Liver (tissue), 9 donors: ENCODE data around the gene KAZN. TPM values are rescaled to one million over a fixed set of nuclear protein-coding genes. Genes with fewer than 3 reads are reported as not detected.

Experiments
- DNase-seq: peaks from one replicate; pipeline ENCODE4 v3.0.0-alpha.2; 2017; ENCODE audit warnings: low spot score
- H3K27ac ChIP-seq, 2 donors: one replicate each; pipeline ENCODE4 v1.7.0; 2013; ENCODE audit warnings: inconsistent platforms in 2 of 2, low read length in 2 of 2, control low read depth in 1 of 2, low read depth in 1 of 2, mild to moderate bottlenecking in 1 of 2
- H3K27me3 ChIP-seq, 4 donors: one replicate each; pipeline versions ENCODE4 v1.6.1 to v1.7.0; 2013; ENCODE audit warnings: low read length in 3 of 4, inconsistent platforms in 1 of 4, mild to moderate bottlenecking in 1 of 4, moderate library complexity in 1 of 4; ENCODE audit not compliant: control insufficient read depth in 4 of 4, insufficient read depth in 4 of 4
- H3K36me3 ChIP-seq, 4 donors: one replicate each; pipeline versions ENCODE4 v1.6.1 to v1.7.0; 2013; ENCODE audit warnings: low read length in 3 of 4, mild to moderate bottlenecking in 3 of 4, low read depth in 1 of 4, moderate library complexity in 1 of 4; ENCODE audit not compliant: control insufficient read depth in 4 of 4, insufficient read depth in 3 of 4
- H3K4me1 ChIP-seq, 4 donors: one replicate each; pipeline versions ENCODE4 v1.6.1 to v1.7.0; 2013; ENCODE audit warnings: low read length in 3 of 4, mild to moderate bottlenecking in 3 of 4, moderate library complexity in 1 of 4; ENCODE audit not compliant: control insufficient read depth in 4 of 4, insufficient read depth in 4 of 4
- H3K4me3 ChIP-seq, 3 donors: one replicate each; pipeline versions ENCODE4 v1.6.1 to v1.7.0; 2013; ENCODE audit warnings: low read length in 3 of 3, control low read depth in 1 of 3, low read depth in 1 of 3, mild to moderate bottlenecking in 1 of 3
- H3K9ac ChIP-seq, 2 donors: one replicate each; pipeline ENCODE4 v1.7.0; 2013; ENCODE audit warnings: low read length in 2 of 2, mild to moderate bottlenecking in 2 of 2, moderate library complexity in 2 of 2, control low read depth in 1 of 2, low read depth in 1 of 2
- H3K9me3 ChIP-seq, 4 donors: one replicate each; pipeline versions ENCODE4 v1.6.1 to v1.7.0; 2013; ENCODE audit warnings: low read length in 3 of 4; ENCODE audit not compliant: control insufficient read depth in 4 of 4
- EGR1 ChIP-seq, 2 donors: IDR thresholded peaks; 2 replicates each; pipeline ENCODE4 v1.6.1; 2016 to 2018; ENCODE audit warnings: antibody characterized with exemption in 2 of 2, low read depth in 2 of 2
- FOXA1 ChIP-seq: IDR thresholded peaks from 2 replicates; pipeline ENCODE4 v1.6.1; 2016; ENCODE audit warnings: antibody characterized with exemption
- HNF4G ChIP-seq: IDR thresholded peaks from 2 replicates; pipeline ENCODE4 v1.6.1; 2016; ENCODE audit warnings: antibody characterized with exemption
- NR2F2 ChIP-seq: IDR thresholded peaks from 2 replicates; pipeline ENCODE4 v1.6.1; 2016; ENCODE audit warnings: antibody characterized with exemption
- RAD21 ChIP-seq, 2 donors: IDR thresholded peaks; 2 replicates each; pipeline ENCODE4 v1.6.1; 2016; ENCODE audit warnings: antibody characterized with exemption in 2 of 2, mild to moderate bottlenecking in 2 of 2
- RXRA ChIP-seq, 2 donors: IDR thresholded peaks; 2 replicates each; pipeline ENCODE4 v1.6.1; 2017 to 2018; ENCODE audit warnings: antibody characterized with exemption in 2 of 2, mild to moderate bottlenecking in 1 of 2
- SP1 ChIP-seq: IDR thresholded peaks from 2 replicates; pipeline ENCODE4 v1.6.1; 2018; ENCODE audit warnings: antibody characterized with exemption, mild to moderate bottlenecking
- TAF1 ChIP-seq: conservative IDR thresholded peaks from 2 replicates; pipeline ENCODE4 v1.6.1; 2016; ENCODE audit warnings: antibody characterized with exemption, mild to moderate bottlenecking
- YY1 ChIP-seq: IDR thresholded peaks from 2 replicates; pipeline ENCODE4 v1.6.1; 2016; ENCODE audit warnings: antibody characterized with exemption, mild to moderate bottlenecking
- WGBS: extraction: QIAGEN DNeasy Blood & Tissue Kit; methylation state at CpG from one replicate; pipeline ENCODE4 v1.1.7; 2013; 5-methylcytosine and 5-hydroxymethylcytosine counted together
- polyA plus RNA-seq, 2 donors: library from polyadenylated mRNA; stranded (reverse) in 1 of 2; unstranded in 1 of 2; fragments of 200-250 nt in 1 of 2; fragments of >200 nt in 1 of 2; fragmentation: Nextera tagmentation in 1 of 2; extraction: Ambion mirVana in 1 of 2; gene quantifications; one replicate each; pipeline versions ENCODE4 v1.2.1 to v1.2.3, GENCODE V29; 2013 to 2015
- total RNA-seq, 2 donors: library from RNA; depleted of rRNA; stranded (reverse); fragments of >200 nt; gene quantifications; one replicate each; pipeline ENCODE4 v1.2.3, GENCODE V29; 2014
- TF ChIP-seq, protein P1 (sequence below): IDR thresholded peaks from 2 replicates; pipeline ENCODE4 v1.6.1; 2016; ENCODE audit warnings: antibody characterized with exemption
- TF ChIP-seq, protein P2 (sequence below): fragments of 150-350 bp; IDR thresholded peaks from 2 replicates; pipeline ENCODE4 v1.5.1; 2017; ENCODE audit warnings: improper control_type of control experiment, low read depth, low read length; ENCODE audit not compliant: missing input control
- TF ChIP-seq, protein P3 (sequence below): IDR thresholded peaks from 2 replicates; pipeline ENCODE4 v1.6.1; 2016; ENCODE audit warnings: antibody characterized with exemption, mild to moderate bottlenecking
- donor health status: healthy.
- donor health status: healthy.
- donor health status: healthy.
- donor health status: healthy.
- donor health status: healthy.

KAZN gene
- total and polyA plus RNA-seq, 4 donors = 1.9 to 6.9 (median 2.4) TPM

DNA sequence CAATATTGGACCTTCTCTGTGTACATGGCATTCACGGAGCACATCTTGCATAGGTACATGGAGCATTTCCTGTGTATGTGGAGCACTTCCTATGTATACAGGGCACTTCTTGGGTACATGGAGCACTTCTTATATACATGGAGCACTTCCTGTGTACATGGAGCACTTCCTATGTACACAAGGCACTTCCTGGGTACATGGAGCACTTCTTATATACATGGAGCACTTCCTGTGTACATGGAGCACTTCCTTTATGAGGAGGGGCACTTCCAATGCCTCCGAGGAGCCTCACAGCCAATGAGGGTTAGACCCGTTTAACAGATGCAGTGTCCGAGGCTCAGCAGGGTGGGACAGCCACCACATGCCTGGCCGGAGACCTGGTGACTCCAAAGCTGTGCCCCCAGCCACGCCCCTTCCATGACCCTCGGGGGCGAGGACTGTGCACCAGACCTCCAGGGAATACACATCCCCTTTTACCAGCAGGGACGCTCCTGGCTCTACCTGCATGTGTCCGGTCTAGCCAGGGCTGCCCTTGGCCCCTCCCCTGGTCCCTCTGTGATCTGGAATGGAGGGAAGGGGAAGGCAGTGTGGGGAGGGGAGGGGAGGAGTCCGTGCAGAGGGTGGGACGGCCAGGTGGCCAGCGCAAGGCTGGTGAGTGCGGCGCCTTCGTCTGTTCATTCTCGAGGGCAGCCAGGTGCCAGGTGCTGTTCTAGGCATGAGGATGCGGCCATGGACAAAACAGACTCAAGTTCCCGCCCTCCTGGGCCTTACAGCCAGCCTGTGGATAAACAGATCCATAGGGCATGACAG lies 360.0 kb downstream of the KAZN start:
- TF ChIP-seq RAD21 (IDR thresholded peaks at IDR 0.05) = no peak
- no peak for TF ChIP-seq SP1
- TF ChIP-seq, protein P1, sequence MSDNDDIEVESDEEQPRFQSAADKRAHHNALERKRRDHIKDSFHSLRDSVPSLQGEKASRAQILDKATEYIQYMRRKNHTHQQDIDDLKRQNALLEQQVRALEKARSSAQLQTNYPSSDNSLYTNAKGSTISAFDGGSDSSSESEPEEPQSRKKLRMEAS = no peak
- TF ChIP-seq FOXA1 = no peak
- TF ChIP-seq TAF1 = no peak
- TF ChIP-seq, protein P2, sequence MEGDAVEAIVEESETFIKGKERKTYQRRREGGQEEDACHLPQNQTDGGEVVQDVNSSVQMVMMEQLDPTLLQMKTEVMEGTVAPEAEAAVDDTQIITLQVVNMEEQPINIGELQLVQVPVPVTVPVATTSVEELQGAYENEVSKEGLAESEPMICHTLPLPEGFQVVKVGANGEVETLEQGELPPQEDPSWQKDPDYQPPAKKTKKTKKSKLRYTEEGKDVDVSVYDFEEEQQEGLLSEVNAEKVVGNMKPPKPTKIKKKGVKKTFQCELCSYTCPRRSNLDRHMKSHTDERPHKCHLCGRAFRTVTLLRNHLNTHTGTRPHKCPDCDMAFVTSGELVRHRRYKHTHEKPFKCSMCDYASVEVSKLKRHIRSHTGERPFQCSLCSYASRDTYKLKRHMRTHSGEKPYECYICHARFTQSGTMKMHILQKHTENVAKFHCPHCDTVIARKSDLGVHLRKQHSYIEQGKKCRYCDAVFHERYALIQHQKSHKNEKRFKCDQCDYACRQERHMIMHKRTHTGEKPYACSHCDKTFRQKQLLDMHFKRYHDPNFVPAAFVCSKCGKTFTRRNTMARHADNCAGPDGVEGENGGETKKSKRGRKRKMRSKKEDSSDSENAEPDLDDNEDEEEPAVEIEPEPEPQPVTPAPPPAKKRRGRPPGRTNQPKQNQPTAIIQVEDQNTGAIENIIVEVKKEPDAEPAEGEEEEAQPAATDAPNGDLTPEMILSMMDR = no peak
- no peak for TF ChIP-seq YY1
- TF ChIP-seq NR2F2 = no peak
- TF ChIP-seq, protein P3, sequence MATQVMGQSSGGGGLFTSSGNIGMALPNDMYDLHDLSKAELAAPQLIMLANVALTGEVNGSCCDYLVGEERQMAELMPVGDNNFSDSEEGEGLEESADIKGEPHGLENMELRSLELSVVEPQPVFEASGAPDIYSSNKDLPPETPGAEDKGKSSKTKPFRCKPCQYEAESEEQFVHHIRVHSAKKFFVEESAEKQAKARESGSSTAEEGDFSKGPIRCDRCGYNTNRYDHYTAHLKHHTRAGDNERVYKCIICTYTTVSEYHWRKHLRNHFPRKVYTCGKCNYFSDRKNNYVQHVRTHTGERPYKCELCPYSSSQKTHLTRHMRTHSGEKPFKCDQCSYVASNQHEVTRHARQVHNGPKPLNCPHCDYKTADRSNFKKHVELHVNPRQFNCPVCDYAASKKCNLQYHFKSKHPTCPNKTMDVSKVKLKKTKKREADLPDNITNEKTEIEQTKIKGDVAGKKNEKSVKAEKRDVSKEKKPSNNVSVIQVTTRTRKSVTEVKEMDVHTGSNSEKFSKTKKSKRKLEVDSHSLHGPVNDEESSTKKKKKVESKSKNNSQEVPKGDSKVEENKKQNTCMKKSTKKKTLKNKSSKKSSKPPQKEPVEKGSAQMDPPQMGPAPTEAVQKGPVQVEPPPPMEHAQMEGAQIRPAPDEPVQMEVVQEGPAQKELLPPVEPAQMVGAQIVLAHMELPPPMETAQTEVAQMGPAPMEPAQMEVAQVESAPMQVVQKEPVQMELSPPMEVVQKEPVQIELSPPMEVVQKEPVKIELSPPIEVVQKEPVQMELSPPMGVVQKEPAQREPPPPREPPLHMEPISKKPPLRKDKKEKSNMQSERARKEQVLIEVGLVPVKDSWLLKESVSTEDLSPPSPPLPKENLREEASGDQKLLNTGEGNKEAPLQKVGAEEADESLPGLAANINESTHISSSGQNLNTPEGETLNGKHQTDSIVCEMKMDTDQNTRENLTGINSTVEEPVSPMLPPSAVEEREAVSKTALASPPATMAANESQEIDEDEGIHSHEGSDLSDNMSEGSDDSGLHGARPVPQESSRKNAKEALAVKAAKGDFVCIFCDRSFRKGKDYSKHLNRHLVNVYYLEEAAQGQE = no peak
- WGBS = 81% methylated on average over 19 of the region's 19 CpGs
- Histone ChIP-seq H3K36me3 (no peaks in the 10 kb centered on the region), H3K4me1 (peaks cover 0 to 3% (median 0%) of the 10 kb centered on the region in 4 donors), H3K27ac (no peak overlapping the region), H3K9ac (no peak overlapping the region), H3K4me3 (no peak overlapping the region), H3K27me3 (no peaks in the 10 kb centered on the region), H3K9me3 (no peaks in the 10 kb centered on the region)
- no peak for DNase-seq

DNA sequence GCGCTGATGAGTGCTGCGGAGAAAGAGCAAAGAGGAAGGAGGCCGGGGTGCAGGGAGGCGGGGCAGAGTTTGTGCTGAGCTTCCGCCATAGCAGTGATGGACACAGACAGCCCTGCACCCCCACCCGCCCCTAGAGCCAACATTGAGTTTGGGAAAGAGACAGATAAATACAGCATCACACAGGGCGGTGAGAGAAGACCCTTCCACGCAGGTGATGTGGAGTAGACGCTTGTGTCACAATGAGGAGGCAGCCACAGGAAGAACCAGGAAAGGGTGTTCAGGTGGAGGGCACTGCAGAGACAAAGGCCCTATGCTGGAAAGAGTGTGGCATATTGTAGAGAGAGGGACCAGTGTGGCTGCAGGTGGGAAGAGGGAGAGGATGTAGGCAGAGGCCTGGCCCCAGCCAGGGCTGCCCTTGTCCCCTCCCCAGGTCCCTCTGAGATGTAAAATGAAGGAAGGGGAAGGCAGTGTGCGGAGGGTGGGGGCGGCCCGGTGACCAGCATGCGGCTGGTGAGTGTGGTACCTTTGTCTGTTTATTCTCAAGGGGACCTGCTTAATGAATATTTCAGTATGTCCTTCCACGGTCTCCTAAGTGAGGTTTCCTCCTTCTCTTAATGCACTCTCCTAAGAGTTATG lies 360.7 kb downstream of the KAZN start:
- Histone ChIP-seq H3K4me3 (no peak overlapping the region), H3K27ac (no peak overlapping the region), H3K9me3 (no peaks in the 10 kb centered on the region), H3K27me3 (no peaks in the 10 kb centered on the region), H3K9ac (no peak overlapping the region), H3K36me3 (no peaks in the 10 kb centered on the region), H3K4me1 (peaks cover 0 to 3% (median 0%) of the 10 kb centered on the region in 4 donors)
- 83% methylated on average over 14 of the region's 14 CpGs for WGBS
- TF ChIP-seq, protein P3 = no peak
- TF ChIP-seq NR2F2 (no peak), RAD21 (IDR thresholded peaks at IDR 0.05) (no peak), TAF1 (no peak), EGR1 (IDR thresholded peaks at IDR 0.05; ENCODE audit: low read depth in 2 of 2) (no peak), SP1 (no peak), RXRA (IDR thresholded peaks at IDR 0.05) (no peak), YY1 (no peak), FOXA1 (no peak), HNF4G (no peak)
- TF ChIP-seq, protein P1 = no peak
- no peak for DNase-seq
